Cardiac septum (tissue), 1 donor: ENCODE results near the gene TM9SF1. TPM values are rescaled to one million over a fixed set of nuclear protein-coding genes. Genes with fewer than 3 reads are reported as not detected.

ENCODE experiments used
- DNase-seq: peaks from one replicate; pipeline ENCODE4 v3.0.0-alpha.2; 2020; ENCODE audit warnings: low spot score
- intact Hi-C: fragments of 100-400 bp; cut with DNase I; formaldehyde crosslinking; loops from one replicate; pipeline ENCODE4 v1.14.0; 2022
- microRNA-seq: library from miRNA; unstranded; fragments of <30 nt; microRNA quantifications from one replicate; pipeline ENCODE4 v1.2.0, GENCODE V29; 2020
- total RNA-seq: library from RNA; stranded (reverse); fragmentation: NEBNext Ultra II Directional; extraction: Animal tissue kit (Norgen Biotek cat#: 25700); gene quantifications from one replicate; pipeline ENCODE4 v1.2.1, GENCODE V29; 2021
- donor health status: DM: no; HTN: no; CAD: no.

TM9SF1 gene
- total RNA-seq, 1 donor from 2014 or later = 19.1 TPM

- intact Hi-C loops = no loop called here
- DNase-seq = no peak
Measured at GRCh38 chr14:24145219-24145618, 50.0 kb downstream of the TM9SF1 start.

DNA sequence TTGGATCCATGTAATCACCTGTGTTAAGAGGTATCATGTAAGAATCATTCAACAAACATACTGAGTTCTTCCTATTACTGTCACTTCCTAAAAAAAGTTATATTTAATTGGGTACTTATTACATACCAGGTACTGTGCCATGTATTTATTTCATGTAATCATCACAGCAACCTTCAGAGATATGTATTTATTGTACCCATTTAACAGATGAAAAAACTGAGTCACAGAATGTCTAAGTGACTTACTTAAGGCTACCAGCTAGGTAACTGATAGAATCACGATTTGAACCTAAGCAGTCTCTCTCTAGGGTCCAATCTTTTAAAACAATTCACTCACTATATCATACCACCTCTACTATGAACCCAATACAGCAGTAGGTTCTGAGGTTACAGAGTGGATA, 50.8 kb downstream of the TM9SF1 start:
- DNase-seq = no peak
- intact Hi-C loops = loop anchor here (5.0 kb wide), 1 partner anchor 53 kb away; the partner anchor contains the start of gene TM9SF1

- no peak for DNase-seq
- intact Hi-C loops = loop anchor here (5.0 kb wide), 1 partner anchor 54 kb away; the partner anchor contains the start of gene TM9SF1
Measured at GRCh38 chr14:24143511-24143910, 51.7 kb downstream of the TM9SF1 start.

DNA sequence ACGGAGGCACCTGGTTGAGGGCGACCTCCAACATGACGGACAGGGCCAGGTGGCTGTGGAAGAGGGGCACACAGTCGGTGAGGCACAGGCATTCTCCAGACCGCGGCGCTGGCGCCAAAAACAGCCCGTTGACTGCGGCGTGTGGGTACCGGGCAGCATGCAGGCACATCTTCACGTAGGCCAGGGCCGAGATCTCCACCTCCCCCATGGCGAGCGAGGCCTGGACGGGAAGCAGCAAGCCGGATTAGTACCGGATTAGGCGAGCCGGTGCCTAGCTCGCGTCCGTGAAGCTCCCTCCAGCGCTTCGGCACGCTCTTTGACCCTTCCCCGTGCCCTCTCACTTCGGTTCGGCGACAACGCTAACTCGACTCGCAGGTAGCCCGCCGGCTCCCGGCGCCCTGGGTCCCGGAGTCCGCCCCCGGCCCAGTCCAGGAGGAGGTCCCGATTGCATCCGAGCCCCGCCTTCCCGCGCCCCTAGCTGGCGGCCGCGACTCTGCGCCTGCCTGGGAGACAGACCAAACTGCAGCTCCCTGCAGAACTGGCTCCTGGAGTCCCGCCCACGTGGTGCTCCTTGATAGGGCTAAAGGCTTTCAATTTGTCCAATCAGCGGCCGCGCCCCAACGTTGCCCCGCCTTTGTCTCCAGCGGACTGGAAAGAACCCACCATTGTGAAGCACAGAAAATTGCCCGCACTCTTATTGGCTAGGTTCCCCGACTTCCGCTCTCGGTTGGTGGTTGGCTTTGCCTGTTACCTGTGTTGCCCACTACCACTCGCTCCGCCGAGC, 54.0 kb downstream of the TM9SF1 start, which contains the start of gene EMC9:
TSS of gene EMC9 (minus strand) at position 495 of the 784 bp plus-strand sequence. CDS start at position 208, 287 bp downstream.
- DNase-seq = peak; percentile 100
- intact Hi-C loops = loop anchor here (2.0 to 5.0 kb wide), 2 partner anchors 26 to 56 kb away; partner anchors contain the start of genes DCAF11, NRL and TM9SF1

GRCh38 chr14:24139272-24139934, 55.8 kb downstream of the TM9SF1 start:
- DNase-seq = no peak
- intact Hi-C loops = no loop called here

Small RNA genes within 50 kb of the gene (microRNA-seq; reads per million reads assigned to microRNA genes)
- not detected for gene MIR7703

Other genes starting within 250 kb of the TM9SF1 start
- gene DHRS4, start 241.7 kb downstream of the TM9SF1 start, total RNA-seq = 26.0 TPM
- gene DHRS4L2, start 206.5 kb downstream of the TM9SF1 start, total RNA-seq = 26.2 TPM
- 0.05 TPM for gene CARMIL3, start 143.4 kb downstream of the TM9SF1 start, total RNA-seq
- 1.4 TPM for gene CPNE6, start 123.9 kb downstream of the TM9SF1 start, total RNA-seq
- 2.2 TPM for gene PCK2, start 101.1 kb downstream of the TM9SF1 start, total RNA-seq
- gene DCAF11, start 80.7 kb downstream of the TM9SF1 start, total RNA-seq = 54.1 TPM
- 2.4 TPM for gene NRL, start 80.5 kb downstream of the TM9SF1 start, total RNA-seq
- 112 TPM for gene FITM1, start 64.8 kb downstream of the TM9SF1 start, total RNA-seq
- 61.3 TPM for gene PSME1, start 59.2 kb downstream of the TM9SF1 start, total RNA-seq
- gene EMC9, start 53.9 kb downstream of the TM9SF1 start, total RNA-seq = 14.6 TPM
- gene PSME2, start 48.8 kb downstream of the TM9SF1 start, total RNA-seq = 49.7 TPM
- 31.3 TPM for gene RNF31, start 47.9 kb downstream of the TM9SF1 start, total RNA-seq
- 44.8 TPM for gene IRF9, start 34.2 kb downstream of the TM9SF1 start, total RNA-seq
- 5.7 TPM for gene REC8, start 23.4 kb downstream of the TM9SF1 start, total RNA-seq
- gene IPO4, start 6.6 kb downstream of the TM9SF1 start, total RNA-seq = 15.7 TPM
- not detected for gene TSSK4, start 10.3 kb upstream of the TM9SF1 start, total RNA-seq
- 30.0 TPM for gene CHMP4A, start 18.0 kb upstream of the TM9SF1 start, total RNA-seq
- 16.7 TPM for gene MDP1, start 20.6 kb upstream of the TM9SF1 start, total RNA-seq
- 167 TPM for gene NEDD8, start 36.9 kb upstream of the TM9SF1 start, total RNA-seq
- 33.2 TPM for gene GMPR2, start 37.5 kb upstream of the TM9SF1 start, total RNA-seq
- 42.3 TPM for gene TINF2, start 47.2 kb upstream of the TM9SF1 start, total RNA-seq
- gene TGM1, start 67.7 kb upstream of the TM9SF1 start, total RNA-seq = 0.48 TPM
- gene RABGGTA, start 76.2 kb upstream of the TM9SF1 start, total RNA-seq = 13.3 TPM
- gene DHRS1, start 104.3 kb upstream of the TM9SF1 start, total RNA-seq = 8.5 TPM
- gene NOP9, start 104.4 kb upstream of the TM9SF1 start, total RNA-seq = 28.3 TPM
- 2.4 TPM for gene CIDEB, start 112.5 kb upstream of the TM9SF1 start, total RNA-seq
- 2.2 TPM for gene LTB4R2, start 114.7 kb upstream of the TM9SF1 start, total RNA-seq
- 1.8 TPM for gene LTB4R, start 116.1 kb upstream of the TM9SF1 start, total RNA-seq
- 71.9 TPM for gene ADCY4, start 139.6 kb upstream of the TM9SF1 start, total RNA-seq
- 3.5 TPM for gene RIPK3, start 144.6 kb upstream of the TM9SF1 start, total RNA-seq
- gene NFATC4, start 172.7 kb upstream of the TM9SF1 start, total RNA-seq = 13.3 TPM
- 5.0 TPM for gene NYNRIN, start 203.6 kb upstream of the TM9SF1 start, total RNA-seq
- gene CBLN3, start 234.2 kb upstream of the TM9SF1 start, total RNA-seq = 1.2 TPM
- 23.5 TPM for gene KHNYN, start 234.5 kb upstream of the TM9SF1 start, total RNA-seq
- gene SDR39U1, start 247.3 kb upstream of the TM9SF1 start, total RNA-seq = 58.5 TPM